ENCODE results near the gene POLR1G. TPM values are rescaled to one million over a fixed set of nuclear protein-coding genes. Genes with fewer than 3 reads are reported as not detected.

Gene POLR1G
- total and polyA plus RNA-seq, 9 of the 15 experiments (the other 6 are each of a cell fraction or from before 2014, with no cell fraction given), result 3.0 to 50.1 (median 27.4) TPM

- TF ChIP-seq ZNF592 (IDR thresholded peaks at IDR 0.05) (peak; percentile 90), ELF4 (CRISPR knock-in tag; IDR thresholded peaks at IDR 0.05) (no peak), NCOA2 (IDR thresholded peaks at IDR 0.05; ENCODE audit: partially characterized antibody in 2 of 2) (no peak), ESRRB (CRISPR knock-in tag; IDR thresholded peaks at IDR 0.05; ENCODE audit: borderline replicate concordance) (0 out of 2 replicates have a peak, but pooled peaks have one; percentile 7), ZNF143 (CRISPR knock-in tag; IDR thresholded peaks at IDR 0.05) (no peak), CBX5 (IDR thresholded peaks at IDR 0.05; ENCODE audit: borderline replicate concordance, low read depth) (no peak), ZNF655 (CRISPR knock-in tag; IDR thresholded peaks at IDR 0.05) (no peak), ZNF696 (CRISPR knock-in tag; conservative IDR thresholded peaks at IDR 0.05) (no peak), ARID4B (CRISPR knock-in tag; IDR thresholded peaks at IDR 0.05) (no peak), ZBED1 (IDR thresholded peaks at IDR 0.05) (0 out of 2 replicates have a peak, but pooled peaks have one; percentile 86), NEUROD1 (IDR thresholded peaks at IDR 0.05; ENCODE audit: borderline replicate concordance, low read depth, low read length, partially characterized antibody) (peak; percentile 57), FOXK1 (CRISPR knock-in tag; IDR thresholded peaks at IDR 0.05; ENCODE audit: borderline replicate concordance) (no peak), ZNF551 (CRISPR knock-in tag; IDR thresholded peaks at IDR 0.05) (no peak), FOXA3 (CRISPR knock-in tag; conservative IDR thresholded peaks at IDR 0.05 in 1 of 2, IDR thresholded peaks at IDR 0.05 in 1 of 2) (no peak), ZBTB34 (CRISPR knock-in tag; IDR thresholded peaks at IDR 0.05) (no peak)
Measured at GRCh38 chr19:45424191-45425058, 18.0 kb downstream of the POLR1G start (continued).

Data from K562 (cell line).